NCI-H524 treated with DMSO at 0.1 percent for 48 hours (cell line): ENCODE measurements around the gene SNCAIP.
"Not testable (repeated sequence)": the region's sequence is repeated elsewhere in the genome, so short reads cannot be mapped to it uniquely, and the experiment has no call there.

ENCODE experiments used
- DNase-seq: peaks from one replicate; lab custom pipeline; 2025; lab: John Stamatoyannopoulos, UW

Gene SNCAIP

DNA sequence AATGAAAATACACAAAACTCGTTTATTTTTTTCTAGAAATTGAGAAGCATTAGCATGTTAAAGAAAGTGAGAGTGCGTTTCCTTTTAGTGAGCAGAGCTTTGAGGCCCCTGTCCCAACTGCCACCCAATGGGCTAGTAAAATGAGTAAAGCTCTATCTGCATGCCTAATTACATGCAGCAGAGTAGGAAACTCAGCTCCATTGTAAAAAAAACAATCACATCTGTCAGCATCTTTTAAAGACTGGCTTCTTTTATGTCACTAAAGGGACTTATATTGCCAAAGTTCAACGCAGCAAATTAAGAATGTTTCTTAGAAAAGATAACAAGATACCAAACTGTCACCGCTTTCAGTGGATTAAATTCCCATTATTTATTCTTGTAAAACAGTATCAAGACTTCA, 154.0 kb downstream of the SNCAIP start:
- no peak for DNase-seq

- DNase-seq = no peak
Measured at GRCh38 chr5:122468351-122469116, 156.5 kb downstream of the SNCAIP start.

GRCh38 chr5:122469384-122469919, 157.4 kb downstream of the SNCAIP start:
- no peak for DNase-seq

GRCh38 chr5:122470365-122470764, 158.3 kb downstream of the SNCAIP start:
- no peak for DNase-seq

DNA sequence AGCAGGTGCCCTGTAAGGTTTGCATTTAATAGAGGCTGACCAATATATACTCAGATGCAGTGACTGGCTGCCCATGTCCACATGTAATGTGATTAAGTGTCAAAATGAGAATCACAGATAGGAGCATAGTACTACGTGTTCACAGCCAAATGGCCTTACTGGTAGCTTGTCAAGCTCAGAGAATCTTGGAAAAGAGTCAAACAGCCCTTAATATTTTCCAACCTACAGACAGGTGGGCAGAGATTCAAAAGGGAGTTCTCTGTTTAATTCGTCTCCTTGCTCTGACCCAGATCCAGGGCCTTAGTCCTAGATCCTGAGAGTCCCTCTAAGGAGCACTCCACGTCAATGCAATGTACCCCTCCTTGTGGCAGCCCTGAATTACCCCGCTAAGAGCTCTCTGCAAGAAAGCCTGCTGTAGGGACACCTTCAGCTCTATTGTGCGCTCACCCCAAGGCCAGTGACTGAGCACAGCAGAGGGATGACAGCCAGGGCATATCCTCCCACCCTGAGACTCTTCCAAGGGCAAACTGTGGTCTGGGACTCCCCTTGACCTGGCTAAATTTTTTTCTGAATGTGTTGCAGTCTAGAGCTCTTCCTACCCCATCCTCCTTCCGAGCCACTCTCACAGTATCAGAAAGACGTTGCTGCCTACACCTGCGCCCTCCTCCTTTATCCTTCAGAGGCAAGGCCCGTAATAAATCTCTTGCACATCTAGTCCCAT, 159.2 kb downstream of the SNCAIP start:
- no peak for DNase-seq

DNA sequence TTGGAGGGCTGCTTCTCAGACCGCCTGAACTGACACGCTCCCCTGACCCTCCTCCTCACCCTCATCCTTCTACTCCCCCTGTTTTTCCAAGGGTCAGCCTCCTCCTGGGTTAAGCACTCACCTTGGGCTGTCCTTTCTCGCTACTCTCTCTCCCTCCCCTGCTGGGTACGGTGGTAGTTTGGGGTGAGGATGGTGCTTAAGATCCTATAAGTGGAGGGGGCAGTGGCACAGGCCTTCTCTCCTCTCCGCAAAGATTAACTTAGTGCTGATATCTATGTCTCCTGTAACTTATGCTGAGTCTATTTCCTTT, 159.7 kb downstream of the SNCAIP start:
- DNase-seq = no peak

DNA sequence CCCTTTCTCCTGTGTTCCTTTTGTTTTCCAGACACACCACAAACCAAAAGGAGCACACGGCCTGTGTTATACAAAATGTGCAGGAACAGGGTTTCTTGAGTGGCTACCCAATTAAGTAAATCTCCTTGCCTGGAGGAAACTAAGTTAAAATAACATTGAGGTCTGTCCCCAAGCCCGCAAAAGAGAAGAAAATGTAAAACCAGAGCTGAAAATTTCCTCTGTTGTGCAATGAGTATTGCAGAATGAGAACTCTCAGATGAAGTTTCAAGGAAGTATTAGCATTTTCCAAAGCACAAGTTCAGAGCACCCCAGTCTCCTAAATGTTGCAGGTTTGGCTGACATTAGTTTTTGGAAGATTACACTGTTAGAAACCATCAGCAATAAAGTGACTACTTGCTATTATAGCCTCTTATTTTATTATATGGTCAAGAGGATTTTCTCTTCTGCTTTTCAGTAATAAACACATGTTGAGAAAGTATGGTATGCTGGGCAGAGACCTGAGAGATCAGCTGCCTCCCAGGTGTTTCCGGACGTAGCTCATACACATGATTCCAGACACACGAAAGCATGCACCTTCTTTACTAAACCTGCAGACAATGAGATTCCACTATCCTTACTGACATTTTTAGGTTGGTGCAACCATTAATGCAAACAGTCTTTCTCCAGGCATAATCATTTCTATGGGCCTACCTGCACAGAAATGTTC, 161.3 kb downstream of the SNCAIP start:
- no peak for DNase-seq

DNA sequence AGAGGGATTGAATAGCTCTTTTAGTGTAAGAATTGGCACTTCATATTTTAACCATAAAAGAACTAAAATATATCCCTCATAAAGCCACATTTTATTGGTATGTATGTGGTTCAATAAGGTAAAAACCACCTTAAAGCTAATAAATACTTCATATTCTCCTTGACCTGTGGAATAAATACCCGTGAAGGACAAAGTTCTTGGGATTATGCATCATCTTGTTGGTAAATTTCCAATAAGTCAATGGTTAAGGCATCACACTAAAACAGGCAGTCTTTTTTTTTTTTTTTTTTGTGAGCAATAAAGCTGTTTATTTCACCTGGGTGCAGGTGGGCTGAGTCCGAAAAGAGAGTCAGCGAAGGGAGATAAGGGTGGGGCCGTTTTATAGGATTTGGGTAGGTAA, 161.9 kb downstream of the SNCAIP start:
- no peak for DNase-seq

- no peak for DNase-seq
Measured at GRCh38 chr5:122478741-122479442, 166.9 kb downstream of the SNCAIP start.

DNA sequence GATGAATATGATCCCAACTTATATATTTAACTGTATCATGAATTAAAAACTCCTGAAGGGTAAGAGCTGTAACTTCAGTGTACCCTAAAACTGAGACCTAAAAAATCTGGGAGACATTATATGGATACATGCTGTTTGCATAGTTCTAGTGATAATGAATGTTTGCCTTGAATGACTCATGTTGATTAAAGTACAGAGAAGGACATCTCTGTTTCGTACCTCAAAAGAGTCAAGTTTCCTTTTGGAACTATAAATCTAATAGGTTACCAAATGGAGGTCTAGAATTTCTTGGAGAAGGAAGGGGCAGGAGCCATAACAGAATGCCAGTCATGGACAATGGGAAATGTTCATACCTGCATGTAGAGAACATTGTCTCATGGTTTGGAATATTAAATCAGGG, 168.1 kb downstream of the SNCAIP start:
- DNase-seq = no peak

- no peak for DNase-seq
Measured at GRCh38 chr5:122484103-122484502, 172.1 kb downstream of the SNCAIP start.

DNA sequence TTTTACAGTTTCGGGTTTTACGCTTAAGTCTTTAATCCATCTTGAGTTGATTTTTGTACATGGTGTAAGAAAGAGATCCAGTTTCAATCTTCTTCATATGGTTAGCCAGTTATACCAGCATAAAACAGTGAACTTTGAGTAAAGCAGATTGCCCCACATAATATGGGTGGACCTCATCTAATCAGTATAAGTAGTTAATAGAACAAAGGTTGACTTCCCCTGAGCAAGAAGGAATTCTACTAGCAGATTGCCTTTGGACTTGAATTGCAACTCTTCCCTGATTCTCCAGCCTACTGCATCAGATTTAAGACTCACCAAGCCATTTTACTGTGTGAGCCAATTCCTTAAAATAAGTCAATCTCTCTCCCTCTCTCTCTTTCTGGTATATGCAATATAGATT, 173.2 kb downstream of the SNCAIP start:
- DNase-seq = no peak

DNA sequence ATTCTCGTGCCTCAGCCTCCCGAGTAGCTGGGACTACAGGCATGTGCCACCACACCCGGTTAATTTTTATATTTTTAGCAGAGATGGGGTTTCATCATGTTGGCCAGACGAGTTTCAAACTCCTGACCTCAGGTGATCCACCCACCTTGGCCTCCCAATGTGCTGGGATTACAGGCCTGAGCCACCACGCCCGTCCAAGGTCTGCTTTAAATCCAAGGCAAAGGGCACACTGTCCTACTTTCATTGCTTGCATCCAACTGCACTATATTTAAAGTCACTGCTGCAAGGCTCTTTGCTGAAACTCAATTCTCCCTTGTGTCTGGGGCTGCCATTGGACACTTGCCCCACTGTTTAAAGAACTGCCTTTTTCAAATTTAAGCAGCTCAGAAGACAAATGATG, 174.6 kb downstream of the SNCAIP start:
- not testable (repeated sequence) for DNase-seq

DNA sequence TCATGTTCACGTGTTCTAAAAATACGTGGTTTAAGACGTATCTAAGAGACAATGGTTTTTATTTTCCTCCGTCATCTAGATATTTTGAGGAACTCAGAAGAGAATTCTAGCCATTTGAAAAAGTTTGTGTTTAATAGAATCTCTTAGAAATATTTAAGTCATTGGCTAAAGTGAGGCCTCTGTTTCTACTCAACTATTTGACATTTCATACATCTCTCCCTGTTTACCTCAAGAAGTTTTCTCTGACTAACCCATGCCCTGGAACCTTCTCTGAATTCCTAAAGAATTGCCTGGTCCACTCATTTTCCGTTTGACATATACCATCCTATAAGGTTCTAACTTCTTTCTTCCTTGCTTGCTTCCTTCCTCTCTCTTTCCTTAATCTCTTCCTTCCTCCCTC, 178.7 kb downstream of the SNCAIP start:
- no peak for DNase-seq

GRCh38 chr5:122492675-122493074, 180.6 kb downstream of the SNCAIP start:
- DNase-seq = no peak

DNA sequence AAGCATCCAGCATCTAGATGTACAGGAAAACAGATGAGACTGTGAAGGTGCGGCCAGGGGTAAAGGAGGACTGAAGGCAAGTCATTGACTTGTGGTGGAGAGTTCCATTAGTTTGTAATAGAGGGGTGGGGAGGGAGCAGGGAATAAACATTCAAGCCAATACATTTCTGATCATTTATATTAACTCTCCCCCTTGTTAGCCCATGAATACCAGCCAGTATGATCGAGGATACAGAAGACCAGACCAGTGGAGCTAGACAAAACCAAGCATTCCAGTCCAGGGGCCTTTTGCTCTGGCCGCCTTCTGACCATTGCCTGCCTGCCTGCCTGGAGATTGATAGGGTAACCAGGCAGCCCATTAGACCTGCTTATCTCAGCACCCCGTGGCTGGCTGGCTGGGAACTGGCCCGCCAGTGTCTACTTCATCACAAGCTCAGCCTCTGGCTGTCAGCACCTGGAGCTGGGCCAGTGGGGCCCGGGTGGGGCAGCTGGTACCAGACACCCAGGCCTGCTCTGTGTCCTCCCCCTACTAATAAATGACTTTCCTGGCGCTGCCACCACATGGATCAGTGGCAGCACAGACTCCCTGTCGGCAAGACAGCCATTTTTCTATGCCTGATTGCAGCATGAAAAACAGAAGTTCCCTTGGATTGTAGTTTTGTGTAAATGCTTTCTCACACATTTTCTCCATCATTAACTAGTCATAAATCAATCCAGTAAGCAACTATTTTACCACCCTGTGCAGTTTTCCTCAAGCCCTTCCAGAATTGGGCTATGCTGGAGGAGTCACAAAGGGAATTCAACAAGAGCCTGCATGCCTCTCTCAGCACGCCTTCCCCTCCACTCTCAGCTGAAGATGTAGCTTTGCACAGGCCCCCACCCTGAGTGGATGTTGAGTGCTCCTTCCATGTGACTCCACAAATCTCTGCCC, 181.3 kb downstream of the SNCAIP start:
- no peak for DNase-seq

- no peak for DNase-seq
Measured at GRCh38 chr5:122494109-122494508, 182.1 kb downstream of the SNCAIP start.

GRCh38 chr5:122498163-122498562, 186.1 kb downstream of the SNCAIP start:
- DNase-seq = no peak

DNA sequence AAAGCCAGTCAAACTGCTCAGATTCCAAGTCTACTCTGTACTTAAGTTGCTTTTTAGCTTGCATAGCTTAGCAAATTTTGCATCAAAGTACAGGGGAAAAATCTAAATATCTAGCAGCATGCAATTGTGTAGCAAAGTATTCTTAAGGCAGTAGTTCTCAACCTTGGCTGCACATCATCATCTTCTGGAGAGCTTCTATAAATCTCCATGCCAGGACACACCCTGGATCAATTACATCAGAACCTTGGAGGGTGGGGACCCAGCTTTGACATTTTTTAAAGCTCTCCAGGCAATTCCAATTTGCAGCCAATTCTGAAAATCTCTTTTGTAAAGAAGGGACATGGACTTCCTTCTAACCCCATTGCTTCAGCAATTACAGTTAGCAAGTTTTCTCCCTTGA, 187.5 kb downstream of the SNCAIP start:
- no peak for DNase-seq

DNA sequence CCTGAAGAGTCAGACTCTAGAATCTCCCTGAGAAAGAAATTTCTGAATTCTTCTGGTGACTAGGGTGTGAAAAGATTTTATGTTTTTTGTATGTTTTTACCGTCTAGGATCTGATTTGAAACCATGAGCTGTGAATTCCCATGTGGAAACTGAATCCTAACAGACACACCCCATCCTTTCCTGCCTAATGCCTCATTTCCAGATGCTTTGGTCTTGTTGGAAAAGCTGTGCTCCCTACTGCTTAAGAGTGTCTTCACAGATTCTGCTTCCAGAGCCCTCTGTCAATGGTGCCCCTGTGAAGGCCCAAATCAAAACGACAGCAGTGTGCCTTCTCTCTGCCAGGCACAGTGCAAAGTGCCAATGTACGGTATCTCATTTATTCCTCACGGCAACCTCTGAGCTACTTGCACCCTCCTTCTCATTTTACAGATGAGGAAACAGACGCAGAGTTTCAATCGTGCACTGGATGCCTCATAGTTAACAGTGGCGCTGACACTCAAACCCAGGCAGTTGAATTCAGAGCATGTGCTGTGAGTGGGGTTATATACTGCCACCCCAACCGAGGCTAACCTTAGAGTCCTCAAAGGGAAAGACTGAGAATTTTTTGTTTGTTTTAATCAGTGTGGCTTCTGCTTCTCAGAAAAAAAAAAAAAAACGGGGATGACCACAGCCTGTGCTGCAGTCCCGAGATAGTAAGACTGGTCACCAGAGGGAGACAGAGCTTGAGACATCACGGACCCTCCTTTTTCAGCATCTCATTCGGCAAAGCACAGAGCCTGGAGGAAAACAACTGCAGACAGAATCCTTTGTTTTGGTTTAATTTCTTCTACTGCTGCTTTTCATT, 188.4 kb downstream of the SNCAIP start:
- no peak for DNase-seq
